ENCODE results near the gene PPP2R2C.

DNA sequence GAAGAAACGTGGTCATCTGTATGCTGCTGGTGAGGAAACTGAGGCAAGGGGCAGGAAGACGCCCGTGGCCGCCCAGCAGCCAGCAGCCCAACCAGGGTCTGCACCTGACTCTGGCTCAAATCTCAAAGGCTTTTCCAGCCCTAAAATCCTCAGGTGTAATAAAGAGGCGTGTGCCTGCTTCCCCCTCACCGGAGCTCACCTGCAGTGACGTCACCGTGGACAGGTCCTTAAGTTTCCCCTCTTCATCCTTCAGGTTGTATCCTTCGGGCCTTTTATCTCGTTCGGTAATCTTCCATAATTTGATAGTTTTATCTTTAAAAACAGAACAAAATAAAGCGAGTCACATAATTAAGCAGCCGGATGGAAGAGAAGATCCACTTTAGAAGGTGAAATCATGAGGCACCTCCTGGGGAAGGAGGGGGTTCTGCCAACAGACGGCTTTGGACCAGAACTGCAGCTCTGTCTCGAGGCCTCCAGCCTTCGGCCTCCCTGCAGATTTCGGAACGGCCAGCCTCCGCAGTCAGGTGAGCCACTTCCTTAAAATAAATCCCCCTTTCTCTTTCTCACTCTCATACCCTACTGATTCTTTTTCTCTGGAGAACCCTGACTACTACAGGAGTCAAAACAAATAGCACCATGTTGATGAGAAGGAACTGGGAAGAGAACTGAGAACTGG is 96.7 kb downstream of the PPP2R2C start:
- TF ChIP-seq POLR2A (IDR thresholded peaks at IDR 0.05; ENCODE audit: extremely low read depth, insufficient read length) (no peak), MYC (IDR thresholded peaks at IDR 0.05; ENCODE audit: low read depth, low read length) (no peak)
- TF ChIP-seq, protein P1, sequence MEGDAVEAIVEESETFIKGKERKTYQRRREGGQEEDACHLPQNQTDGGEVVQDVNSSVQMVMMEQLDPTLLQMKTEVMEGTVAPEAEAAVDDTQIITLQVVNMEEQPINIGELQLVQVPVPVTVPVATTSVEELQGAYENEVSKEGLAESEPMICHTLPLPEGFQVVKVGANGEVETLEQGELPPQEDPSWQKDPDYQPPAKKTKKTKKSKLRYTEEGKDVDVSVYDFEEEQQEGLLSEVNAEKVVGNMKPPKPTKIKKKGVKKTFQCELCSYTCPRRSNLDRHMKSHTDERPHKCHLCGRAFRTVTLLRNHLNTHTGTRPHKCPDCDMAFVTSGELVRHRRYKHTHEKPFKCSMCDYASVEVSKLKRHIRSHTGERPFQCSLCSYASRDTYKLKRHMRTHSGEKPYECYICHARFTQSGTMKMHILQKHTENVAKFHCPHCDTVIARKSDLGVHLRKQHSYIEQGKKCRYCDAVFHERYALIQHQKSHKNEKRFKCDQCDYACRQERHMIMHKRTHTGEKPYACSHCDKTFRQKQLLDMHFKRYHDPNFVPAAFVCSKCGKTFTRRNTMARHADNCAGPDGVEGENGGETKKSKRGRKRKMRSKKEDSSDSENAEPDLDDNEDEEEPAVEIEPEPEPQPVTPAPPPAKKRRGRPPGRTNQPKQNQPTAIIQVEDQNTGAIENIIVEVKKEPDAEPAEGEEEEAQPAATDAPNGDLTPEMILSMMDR (IDR thresholded peaks at IDR 0.05; ENCODE audit: low read depth, low read length): no peak

Data from NB4 (cell line).